ENCODE data around the gene KCTD1. TPM values are rescaled to one million over a fixed set of nuclear protein-coding genes. Genes with fewer than 3 reads are reported as not detected.

KCTD1 gene
- total and polyA plus RNA-seq, 10 of the 15 experiments (the other 5 are each of a cell fraction or from before 2014, with no cell fraction given): 1.5 to 13.4 (median 5.5) TPM

- ChIA-PET CTCF (interaction anchor here (0.9 to 1.5 kb wide), 3 partner anchors 11 to 185 kb away, joined by 3 to 4 read pairs (median 3); no protein-coding TSS in a partner anchor), RAD21 (ENCODE audit: unreplicated experiment) (interaction anchor here (1.2 kb wide), 1 partner anchor 185 kb away, joined by 6 read pairs; no protein-coding TSS in a partner anchor), POLR2A (interaction anchor here (0.5 kb wide), 1 partner anchor 141 kb away, joined by 4 read pairs; no protein-coding TSS in a partner anchor), SMC1A (ENCODE audit: uncharacterized antibody, unreplicated experiment) (interaction anchor here (1.0 to 1.9 kb wide), 5 partner anchors 9 to 185 kb away, joined by 3 to 6 read pairs (median 4); no protein-coding TSS in a partner anchor)
- no peaks in the 10 kb centered on the region for H3K36me3 ChIP-seq (ENCODE audit: control insufficient read depth in 2 of 2, insufficient read depth in 2 of 2, low read length in 1 of 2)
- H3K4me1 ChIP-seq (ENCODE audit: control insufficient read depth, insufficient read depth, low read length): no peaks in the 10 kb centered on the region
- FAIRE-seq (no peak), ATAC-seq (no peak), DNase-seq (ENCODE audit: low read depth, low spot score) (no peak)
- H3K4me3 ChIP-seq: no peak overlapping the region
- no peak overlapping the region for H2AFZ ChIP-seq (ENCODE audit: control insufficient read depth, low read depth, low read length)
- H3K27ac ChIP-seq (ENCODE audit: control insufficient read depth, insufficient read depth): no peak overlapping the region
- no peaks in the 10 kb centered on the region for H3K27me3 ChIP-seq (replicated peaks in 1 of 2; ENCODE audit: control insufficient read depth in 2 of 2, insufficient read depth in 2 of 2, low read length in 1 of 2)
- H3K9me3 ChIP-seq (replicated peaks; ENCODE audit: control insufficient read depth, insufficient read depth, low read length): no peaks in the 10 kb centered on the region
- WGBS (ENCODE audit: insufficient coverage, insufficient replicate concordance, low lambda C conversion rate, missing lambda C conversion rate): 60% methylated on average over 1 of the region's 1 CpG
- H3K4me2 ChIP-seq (ENCODE audit: control insufficient read depth, insufficient read depth): no peak overlapping the region
- no peaks in the 10 kb centered on the region for H3K79me2 ChIP-seq (ENCODE audit: control insufficient read depth, insufficient read depth, low read length)
- BruUV-seq (replicated peaks): no TSS peak
- no peaks in the 10 kb centered on the region for H4K20me1 ChIP-seq (ENCODE audit: control insufficient read depth, insufficient read depth)
- intact Hi-C loops (cut with micrococcal nuclease; ENCODE audit: unreplicated experiment): no loop called here
- no peak overlapping the region for H3K9ac ChIP-seq (ENCODE audit: control insufficient read depth, insufficient read depth, low read length)
- in situ Hi-C loops (cut with MboI): no loop called here
- TF ChIP-seq, protein P1, sequence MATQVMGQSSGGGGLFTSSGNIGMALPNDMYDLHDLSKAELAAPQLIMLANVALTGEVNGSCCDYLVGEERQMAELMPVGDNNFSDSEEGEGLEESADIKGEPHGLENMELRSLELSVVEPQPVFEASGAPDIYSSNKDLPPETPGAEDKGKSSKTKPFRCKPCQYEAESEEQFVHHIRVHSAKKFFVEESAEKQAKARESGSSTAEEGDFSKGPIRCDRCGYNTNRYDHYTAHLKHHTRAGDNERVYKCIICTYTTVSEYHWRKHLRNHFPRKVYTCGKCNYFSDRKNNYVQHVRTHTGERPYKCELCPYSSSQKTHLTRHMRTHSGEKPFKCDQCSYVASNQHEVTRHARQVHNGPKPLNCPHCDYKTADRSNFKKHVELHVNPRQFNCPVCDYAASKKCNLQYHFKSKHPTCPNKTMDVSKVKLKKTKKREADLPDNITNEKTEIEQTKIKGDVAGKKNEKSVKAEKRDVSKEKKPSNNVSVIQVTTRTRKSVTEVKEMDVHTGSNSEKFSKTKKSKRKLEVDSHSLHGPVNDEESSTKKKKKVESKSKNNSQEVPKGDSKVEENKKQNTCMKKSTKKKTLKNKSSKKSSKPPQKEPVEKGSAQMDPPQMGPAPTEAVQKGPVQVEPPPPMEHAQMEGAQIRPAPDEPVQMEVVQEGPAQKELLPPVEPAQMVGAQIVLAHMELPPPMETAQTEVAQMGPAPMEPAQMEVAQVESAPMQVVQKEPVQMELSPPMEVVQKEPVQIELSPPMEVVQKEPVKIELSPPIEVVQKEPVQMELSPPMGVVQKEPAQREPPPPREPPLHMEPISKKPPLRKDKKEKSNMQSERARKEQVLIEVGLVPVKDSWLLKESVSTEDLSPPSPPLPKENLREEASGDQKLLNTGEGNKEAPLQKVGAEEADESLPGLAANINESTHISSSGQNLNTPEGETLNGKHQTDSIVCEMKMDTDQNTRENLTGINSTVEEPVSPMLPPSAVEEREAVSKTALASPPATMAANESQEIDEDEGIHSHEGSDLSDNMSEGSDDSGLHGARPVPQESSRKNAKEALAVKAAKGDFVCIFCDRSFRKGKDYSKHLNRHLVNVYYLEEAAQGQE (IDR thresholded peaks at IDR 0.05; ENCODE audit: low read depth, low read length): no peak
- TF ChIP-seq EGR1 (IDR thresholded peaks at IDR 0.05; ENCODE audit: borderline replicate concordance in 1 of 2, low read depth in 2 of 2, low read length in 2 of 2) (no peak), NFXL1 (IDR thresholded peaks at IDR 0.05; ENCODE audit: borderline replicate concordance) (no peak), BACH1 (IDR thresholded peaks at IDR 0.05; ENCODE audit: borderline replicate concordance) (no peak), TCF3 (IDR thresholded peaks at IDR 0.05; ENCODE audit: borderline replicate concordance, insufficient read depth, low read depth, low read length) (no peak), IKZF2 (IDR thresholded peaks at IDR 0.05) (no peak), BHLHE40 (IDR thresholded peaks at IDR 0.05; ENCODE audit: borderline replicate concordance in 1 of 2, low read depth in 2 of 2, low read length in 1 of 2) (no peak), POU2F2 (IDR thresholded peaks at IDR 0.05; ENCODE audit: borderline replicate concordance, low read depth, low read length) (no peak), GATAD2B (conservative IDR thresholded peaks at IDR 0.05; ENCODE audit: low read depth) (no peak), ASH2L (IDR thresholded peaks at IDR 0.05; ENCODE audit: borderline replicate concordance, low read depth) (no peak), ZSCAN29 (IDR thresholded peaks at IDR 0.05) (no peak), SREBF1 (IDR thresholded peaks at IDR 0.05; ENCODE audit: low read length) (no peak), YBX1 (IDR thresholded peaks at IDR 0.05) (no peak), RELA (IDR thresholded peaks at IDR 0.05; ENCODE audit: borderline replicate concordance, partially characterized antibody) (no peak), RAD51 (IDR thresholded peaks at IDR 0.05) (no peak)
- TF ChIP-seq, protein P2, sequence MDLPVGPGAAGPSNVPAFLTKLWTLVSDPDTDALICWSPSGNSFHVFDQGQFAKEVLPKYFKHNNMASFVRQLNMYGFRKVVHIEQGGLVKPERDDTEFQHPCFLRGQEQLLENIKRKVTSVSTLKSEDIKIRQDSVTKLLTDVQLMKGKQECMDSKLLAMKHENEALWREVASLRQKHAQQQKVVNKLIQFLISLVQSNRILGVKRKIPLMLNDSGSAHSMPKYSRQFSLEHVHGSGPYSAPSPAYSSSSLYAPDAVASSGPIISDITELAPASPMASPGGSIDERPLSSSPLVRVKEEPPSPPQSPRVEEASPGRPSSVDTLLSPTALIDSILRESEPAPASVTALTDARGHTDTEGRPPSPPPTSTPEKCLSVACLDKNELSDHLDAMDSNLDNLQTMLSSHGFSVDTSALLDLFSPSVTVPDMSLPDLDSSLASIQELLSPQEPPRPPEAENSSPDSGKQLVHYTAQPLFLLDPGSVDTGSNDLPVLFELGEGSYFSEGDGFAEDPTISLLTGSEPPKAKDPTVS (IDR thresholded peaks at IDR 0.05; ENCODE audit: low read depth, low read length): no peak
- TF ChIP-seq, protein P3, sequence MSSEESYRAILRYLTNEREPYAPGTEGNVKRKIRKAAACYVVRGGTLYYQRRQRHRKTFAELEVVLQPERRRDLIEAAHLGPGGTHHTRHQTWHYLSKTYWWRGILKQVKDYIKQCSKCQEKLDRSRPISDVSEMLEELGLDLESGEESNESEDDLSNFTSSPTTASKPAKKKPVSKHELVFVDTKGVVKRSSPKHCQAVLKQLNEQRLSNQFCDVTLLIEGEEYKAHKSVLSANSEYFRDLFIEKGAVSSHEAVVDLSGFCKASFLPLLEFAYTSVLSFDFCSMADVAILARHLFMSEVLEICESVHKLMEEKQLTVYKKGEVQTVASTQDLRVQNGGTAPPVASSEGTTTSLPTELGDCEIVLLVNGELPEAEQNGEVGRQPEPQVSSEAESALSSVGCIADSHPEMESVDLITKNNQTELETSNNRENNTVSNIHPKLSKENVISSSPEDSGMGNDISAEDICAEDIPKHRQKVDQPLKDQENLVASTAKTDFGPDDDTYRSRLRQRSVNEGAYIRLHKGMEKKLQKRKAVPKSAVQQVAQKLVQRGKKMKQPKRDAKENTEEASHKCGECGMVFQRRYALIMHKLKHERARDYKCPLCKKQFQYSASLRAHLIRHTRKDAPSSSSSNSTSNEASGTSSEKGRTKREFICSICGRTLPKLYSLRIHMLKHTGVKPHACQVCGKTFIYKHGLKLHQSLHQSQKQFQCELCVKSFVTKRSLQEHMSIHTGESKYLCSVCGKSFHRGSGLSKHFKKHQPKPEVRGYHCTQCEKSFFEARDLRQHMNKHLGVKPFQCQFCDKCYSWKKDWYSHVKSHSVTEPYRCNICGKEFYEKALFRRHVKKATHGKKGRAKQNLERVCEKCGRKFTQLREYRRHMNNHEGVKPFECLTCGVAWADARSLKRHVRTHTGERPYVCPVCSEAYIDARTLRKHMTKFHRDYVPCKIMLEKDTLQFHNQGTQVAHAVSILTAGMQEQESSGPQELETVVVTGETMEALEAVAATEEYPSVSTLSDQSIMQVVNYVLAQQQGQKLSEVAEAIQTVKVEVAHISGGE (CRISPR knock-in tag; IDR thresholded peaks at IDR 0.05): no peak
Measured at GRCh38 chr18:26568513-26568912, 20.2 kb upstream of the KCTD1 start.
